ENCODE data around the gene PLCH1. TPM values are rescaled to one million over a fixed set of nuclear protein-coding genes. Genes with fewer than 3 reads are reported as not detected.

Gene PLCH1
- polyA plus RNA-seq, 6 donors from 2014 or later: not detected

DNA sequence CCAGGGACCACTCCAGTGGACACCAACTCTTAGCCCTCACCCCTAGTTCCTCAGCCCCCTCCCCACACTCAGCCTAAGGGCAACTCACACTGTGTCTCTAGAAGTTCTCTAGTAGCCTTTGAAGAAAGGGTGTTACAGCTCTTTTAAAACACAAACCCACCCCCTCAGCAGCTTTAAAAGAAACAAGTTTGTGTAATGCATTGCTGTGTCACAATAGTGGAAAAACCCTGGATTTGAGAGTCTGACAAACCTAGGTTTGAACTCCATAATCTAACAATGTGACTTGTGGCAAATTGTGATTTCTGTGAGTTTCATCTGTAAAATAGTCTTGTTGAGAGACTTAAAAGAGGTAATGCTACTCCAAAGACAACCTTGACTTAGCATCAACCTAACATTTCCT, 54.0 kb downstream of the PLCH1 start:
- DNase-seq: no peak
- Mint-ChIP-seq H3K4me1 (no peaks in the 10 kb centered on the region), H3K9me3 (no peaks in the 10 kb centered on the region), H3K4me3 (no peak overlapping the region), H3K27ac (no peak overlapping the region), H3K27me3 (peaks cover 0 to 8% (median 0%) of the 10 kb centered on the region in 3 donors), H3K36me3 (no peaks in the 10 kb centered on the region)
- no peak for ATAC-seq (ENCODE audit: low read depth in 2 of 2)

DNA sequence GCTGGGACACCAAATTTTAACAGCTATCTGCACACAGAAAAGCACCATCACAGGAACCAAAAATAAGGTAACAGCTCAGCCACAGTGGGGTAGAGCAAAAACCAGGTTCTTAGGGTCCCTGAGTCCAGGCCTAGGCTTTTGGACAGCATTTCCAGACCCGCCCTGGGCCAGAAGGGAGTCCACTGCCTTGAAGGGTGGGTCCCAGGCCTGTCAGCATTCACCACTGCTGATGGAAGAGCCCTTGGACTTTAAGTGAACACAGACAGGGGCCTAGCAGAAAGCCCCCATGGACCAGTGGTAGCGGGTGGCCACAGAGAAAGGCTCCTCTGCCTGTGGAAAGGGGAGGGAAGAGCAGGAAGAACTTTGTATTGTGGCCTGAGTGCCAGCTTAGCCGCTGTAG, 56.4 kb downstream of the PLCH1 start:
- H3K9me3 Mint-ChIP-seq: no peaks in the 10 kb centered on the region
- ATAC-seq (ENCODE audit: low read depth in 2 of 2) (no peak), DNase-seq (no peak)
- no peak overlapping the region for H3K27ac Mint-ChIP-seq
- H3K27me3 Mint-ChIP-seq: peaks cover 0 to 8% (median 0%) of the 10 kb centered on the region in 3 donors
- no peaks in the 10 kb centered on the region for H3K36me3 Mint-ChIP-seq
- H3K4me3 Mint-ChIP-seq: no peak overlapping the region
- no peaks in the 10 kb centered on the region for H3K4me1 Mint-ChIP-seq

DNA sequence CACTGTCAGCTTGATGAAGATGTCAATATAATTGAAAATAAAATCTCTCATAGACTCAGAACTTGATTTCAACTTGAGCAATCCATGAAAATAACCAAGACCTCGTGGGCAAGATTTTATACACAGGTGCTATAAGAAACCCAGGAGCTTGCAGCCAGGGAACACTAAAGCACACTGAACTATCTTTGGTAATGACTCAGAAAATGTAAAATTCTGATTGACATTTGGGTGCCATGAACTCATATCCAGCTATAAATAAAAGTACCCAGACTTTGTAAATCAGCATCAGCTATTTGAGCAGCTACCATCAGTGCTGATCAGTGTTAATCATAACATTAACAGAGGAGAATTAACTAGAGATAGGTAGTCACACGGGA, 61.5 kb downstream of the PLCH1 start:
- H3K9me3 Mint-ChIP-seq: no peaks in the 10 kb centered on the region
- no peak overlapping the region for H3K27ac Mint-ChIP-seq
- H3K4me1 Mint-ChIP-seq: no peaks in the 10 kb centered on the region
- ATAC-seq (ENCODE audit: low read depth in 2 of 2): no peak
- no peak for DNase-seq
- no peak overlapping the region for H3K4me3 Mint-ChIP-seq
- H3K27me3 Mint-ChIP-seq: no peaks in the 10 kb centered on the region
- H3K36me3 Mint-ChIP-seq: no peaks in the 10 kb centered on the region

DNA sequence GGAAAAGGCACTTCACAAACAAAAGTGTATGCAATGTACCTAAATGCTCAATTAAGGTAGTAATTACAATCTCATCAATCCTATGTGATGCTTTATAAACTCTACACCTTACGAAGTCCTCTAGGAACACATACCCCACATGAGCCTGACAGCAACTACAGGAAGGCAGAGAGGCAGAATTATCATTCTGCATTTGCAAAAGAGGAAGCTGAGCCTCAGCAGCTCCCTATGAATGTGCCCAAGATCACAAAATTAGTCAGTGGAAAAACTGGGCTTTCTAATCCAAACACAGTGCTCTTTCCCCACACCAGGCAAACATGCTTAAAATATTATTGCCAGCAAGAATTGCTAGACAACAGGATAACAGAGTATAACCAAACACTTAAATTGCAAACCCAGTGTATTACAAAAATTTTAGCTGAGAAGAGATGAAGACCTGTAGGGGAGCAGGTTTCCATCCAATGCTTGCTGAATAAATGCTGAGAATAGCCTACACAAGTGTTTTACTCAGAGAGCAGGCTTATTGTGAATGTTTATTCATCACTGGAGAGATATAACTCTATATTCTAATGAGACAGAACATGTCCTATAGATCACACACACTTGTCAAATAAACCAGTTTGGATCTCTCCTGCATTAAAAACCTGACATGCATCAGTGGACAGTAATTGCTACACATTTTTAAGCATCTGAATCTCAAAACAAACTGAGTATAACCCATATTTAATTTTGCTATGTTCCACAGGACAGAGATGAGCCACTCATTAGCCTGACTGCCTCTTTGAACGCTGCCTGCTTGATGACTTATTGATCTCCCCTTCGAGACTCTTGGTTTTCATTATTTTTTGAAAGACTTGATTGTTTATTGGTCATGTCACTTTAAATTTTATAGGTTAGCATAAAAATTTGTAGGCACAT, 62.2 kb downstream of the PLCH1 start:
- no peaks in the 10 kb centered on the region for H3K4me1 Mint-ChIP-seq
- H3K9me3 Mint-ChIP-seq: no peaks in the 10 kb centered on the region

DNA sequence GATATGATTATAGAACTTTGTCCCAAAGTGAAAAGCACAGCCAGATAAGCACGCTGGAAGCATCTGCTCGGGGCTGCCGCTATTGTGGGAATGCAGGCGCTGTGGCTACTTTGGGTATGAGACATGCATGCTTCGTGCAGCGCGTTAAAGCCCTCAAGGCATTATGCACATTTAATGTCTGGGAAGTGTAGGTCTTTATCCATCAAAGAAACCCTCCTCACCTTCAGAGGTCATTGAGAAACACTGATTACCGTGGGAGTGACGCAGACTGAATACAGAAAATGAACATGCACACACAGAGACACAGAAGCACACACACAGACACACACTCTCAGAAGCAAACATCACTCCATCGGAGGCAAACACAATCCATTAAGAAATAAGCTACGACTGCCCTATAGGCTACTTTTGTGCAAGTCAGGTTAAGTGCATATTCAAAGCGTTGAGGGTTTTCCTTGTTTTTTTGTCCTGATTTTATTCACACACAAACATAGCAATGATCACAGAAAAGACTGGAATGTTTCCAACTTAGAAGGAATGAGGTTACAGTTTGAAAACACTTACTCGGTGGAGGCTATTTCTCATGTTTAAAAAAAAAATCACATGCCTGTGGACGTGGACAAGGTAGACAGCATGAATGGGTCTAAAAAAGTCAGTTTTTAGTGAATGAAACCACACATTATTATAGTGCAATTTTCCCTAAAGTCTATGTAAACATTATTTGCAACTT, 68.5 kb downstream of the PLCH1 start:
- H3K4me3 Mint-ChIP-seq: no peak overlapping the region
- H3K27ac Mint-ChIP-seq: no peak overlapping the region
- H3K27me3 Mint-ChIP-seq: no peaks in the 10 kb centered on the region
- H3K36me3 Mint-ChIP-seq: no peaks in the 10 kb centered on the region
- ATAC-seq (ENCODE audit: low read depth in 2 of 2) (no peak), DNase-seq (no peak)
- H3K9me3 Mint-ChIP-seq: no peaks in the 10 kb centered on the region
- no peaks in the 10 kb centered on the region for H3K4me1 Mint-ChIP-seq

More for the DNA sequence above, 62.2 kb downstream of the PLCH1 start:
- DNase-seq (no peak), ATAC-seq (ENCODE audit: low read depth in 2 of 2) (no peak)
- Mint-ChIP-seq H3K27me3 (no peaks in the 10 kb centered on the region), H3K36me3 (no peaks in the 10 kb centered on the region), H3K4me3 (no peak overlapping the region), H3K27ac (peak overlapping the region in 1 of 6 donors; percentile 18)

DNA sequence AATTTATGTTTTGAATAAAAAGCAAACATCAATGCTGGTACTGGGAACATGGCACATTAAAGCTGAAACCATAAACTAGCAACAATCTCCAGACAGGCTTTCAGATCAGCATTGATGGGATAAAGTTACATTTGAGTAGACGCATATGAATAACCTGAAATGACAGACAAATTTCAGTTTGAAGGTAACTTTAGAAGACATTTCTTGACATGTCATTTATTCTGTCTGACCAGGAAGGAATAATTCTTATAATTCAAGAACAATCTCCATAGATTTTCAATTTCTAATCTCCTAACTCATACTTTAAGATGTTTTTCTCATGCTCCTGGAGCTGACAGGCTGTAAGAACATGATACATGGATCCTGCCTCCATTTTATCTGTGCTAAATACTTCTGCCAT, 69.8 kb downstream of the PLCH1 start:
- Mint-ChIP-seq H3K4me1 (no peaks in the 10 kb centered on the region), H3K27ac (no peak overlapping the region), H3K9me3 (no peaks in the 10 kb centered on the region), H3K36me3 (no peaks in the 10 kb centered on the region), H3K27me3 (no peaks in the 10 kb centered on the region), H3K4me3 (no peak overlapping the region)
- no peak for ATAC-seq (ENCODE audit: low read depth in 2 of 2)
- DNase-seq: no peak

DNA sequence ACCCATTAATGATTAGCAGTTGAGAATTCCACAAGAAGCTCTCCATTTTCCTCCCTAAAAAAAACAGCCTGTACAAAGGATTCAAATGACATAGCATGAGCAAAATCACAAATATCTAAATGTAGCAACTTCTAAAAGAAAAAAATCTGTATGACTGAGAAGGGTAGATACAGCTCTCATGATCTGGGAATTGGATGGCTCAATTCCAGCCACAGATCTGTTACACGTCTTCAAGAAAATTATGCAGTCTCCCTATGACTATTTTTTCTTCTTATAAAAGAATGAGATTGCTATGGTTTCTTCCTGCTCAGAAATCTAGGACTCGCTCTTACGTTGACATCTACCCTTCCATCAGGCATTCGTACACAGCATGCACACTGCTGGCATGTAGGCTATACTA, 71.5 kb downstream of the PLCH1 start:
- Mint-ChIP-seq H3K4me1 (no peaks in the 10 kb centered on the region), H3K27me3 (no peaks in the 10 kb centered on the region), H3K27ac (no peak overlapping the region), H3K4me3 (no peak overlapping the region), H3K36me3 (no peaks in the 10 kb centered on the region), H3K9me3 (no peaks in the 10 kb centered on the region)
- DNase-seq: no peak
- ATAC-seq (ENCODE audit: low read depth in 2 of 2): no peak

DNA sequence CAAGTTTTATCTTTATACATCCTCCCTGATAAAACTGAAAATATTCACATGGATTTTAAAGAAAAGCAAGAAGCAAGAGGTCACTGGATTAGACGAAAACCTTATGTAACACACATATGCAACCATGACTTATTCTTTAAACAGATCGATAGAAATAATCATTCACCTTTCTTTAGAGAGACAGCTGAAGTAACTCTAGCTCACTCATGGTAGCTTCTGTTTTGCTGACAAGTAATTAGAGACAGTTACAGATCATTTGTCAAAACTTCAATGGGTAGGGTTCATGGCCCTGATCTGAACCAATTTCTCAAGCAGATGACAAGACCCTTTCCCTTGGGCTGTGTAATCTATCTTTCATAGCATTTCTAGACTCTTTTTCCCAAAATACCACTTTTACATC, 74.5 kb downstream of the PLCH1 start:
- Mint-ChIP-seq H3K4me1 (no peaks in the 10 kb centered on the region), H3K4me3 (no peak overlapping the region), H3K27ac (no peak overlapping the region), H3K9me3 (no peaks in the 10 kb centered on the region), H3K27me3 (no peaks in the 10 kb centered on the region), H3K36me3 (no peaks in the 10 kb centered on the region)
- no peak for ATAC-seq (ENCODE audit: low read depth in 2 of 2)
- no peak for DNase-seq

DNA sequence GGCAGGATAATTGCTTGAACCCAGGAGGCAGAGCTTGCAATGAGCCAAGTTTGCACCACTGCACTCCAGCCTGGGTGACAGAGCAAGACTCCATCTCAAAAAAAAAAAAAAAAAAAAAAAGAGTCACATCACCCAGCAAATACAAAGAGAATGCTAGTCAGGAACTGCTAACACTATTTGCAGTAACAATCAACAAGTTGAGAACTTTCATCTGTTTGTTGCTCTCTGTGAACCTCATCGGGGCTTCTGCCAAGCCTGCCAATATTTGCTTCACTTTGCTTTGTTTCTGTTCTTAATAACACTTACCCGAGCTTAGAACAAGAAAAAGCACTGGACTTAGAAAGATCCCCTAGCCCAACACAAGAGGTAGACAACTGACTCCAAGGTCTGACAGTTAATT, 76.9 kb downstream of the PLCH1 start:
- Mint-ChIP-seq H3K9me3 (no peaks in the 10 kb centered on the region), H3K4me1 (no peaks in the 10 kb centered on the region), H3K36me3 (no peaks in the 10 kb centered on the region), H3K27me3 (no peaks in the 10 kb centered on the region), H3K4me3 (no peak overlapping the region), H3K27ac (no peak overlapping the region)
- DNase-seq: no peak
- ATAC-seq (ENCODE audit: low read depth in 2 of 2): no peak

DNA sequence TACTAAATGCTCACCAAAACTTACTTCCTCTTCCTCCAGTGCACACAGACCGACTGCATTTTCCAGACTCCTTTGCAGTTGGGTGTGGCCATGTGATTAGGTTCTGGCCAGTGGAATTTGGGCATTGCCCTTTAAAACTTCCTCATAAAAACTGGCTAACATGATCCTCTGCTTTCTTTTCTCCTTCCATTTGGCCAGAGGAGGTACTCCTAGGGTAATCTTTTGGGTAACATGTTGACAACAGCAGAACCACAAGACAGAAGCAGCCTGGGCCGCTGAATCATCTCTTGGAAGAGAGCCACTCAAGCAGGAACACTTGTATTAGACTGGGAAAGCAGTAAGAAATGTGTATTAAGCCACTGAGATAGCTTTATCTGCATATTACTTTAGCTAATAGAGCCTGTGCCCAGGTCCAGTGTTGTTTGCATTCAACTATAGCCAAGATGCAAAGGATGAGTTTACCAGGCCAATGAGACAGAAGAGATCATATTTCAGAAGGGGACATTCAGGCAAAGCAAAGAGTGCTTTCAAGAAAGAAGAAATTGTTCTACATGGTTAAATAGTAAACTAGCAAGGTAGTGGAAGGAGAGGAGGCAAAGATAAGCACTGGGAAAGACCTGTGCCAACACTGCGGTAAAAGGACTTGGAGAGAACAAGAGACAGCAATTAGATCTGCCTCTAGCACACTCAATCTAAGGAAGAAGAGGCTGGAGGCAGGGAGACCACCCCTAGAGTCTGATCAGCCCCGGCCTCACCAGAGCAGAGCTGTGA, 79.8 kb downstream of the PLCH1 start:
- H3K27me3 Mint-ChIP-seq: no peaks in the 10 kb centered on the region
- ATAC-seq (ENCODE audit: low read depth in 2 of 2): no peak
- no peaks in the 10 kb centered on the region for H3K9me3 Mint-ChIP-seq
- H3K36me3 Mint-ChIP-seq: no peaks in the 10 kb centered on the region
- H3K4me1 Mint-ChIP-seq: no peaks in the 10 kb centered on the region
- H3K4me3 Mint-ChIP-seq: no peak overlapping the region
- H3K27ac Mint-ChIP-seq: peak overlapping the region in 1 of 6 donors; percentile 35
- DNase-seq: no peak

DNA sequence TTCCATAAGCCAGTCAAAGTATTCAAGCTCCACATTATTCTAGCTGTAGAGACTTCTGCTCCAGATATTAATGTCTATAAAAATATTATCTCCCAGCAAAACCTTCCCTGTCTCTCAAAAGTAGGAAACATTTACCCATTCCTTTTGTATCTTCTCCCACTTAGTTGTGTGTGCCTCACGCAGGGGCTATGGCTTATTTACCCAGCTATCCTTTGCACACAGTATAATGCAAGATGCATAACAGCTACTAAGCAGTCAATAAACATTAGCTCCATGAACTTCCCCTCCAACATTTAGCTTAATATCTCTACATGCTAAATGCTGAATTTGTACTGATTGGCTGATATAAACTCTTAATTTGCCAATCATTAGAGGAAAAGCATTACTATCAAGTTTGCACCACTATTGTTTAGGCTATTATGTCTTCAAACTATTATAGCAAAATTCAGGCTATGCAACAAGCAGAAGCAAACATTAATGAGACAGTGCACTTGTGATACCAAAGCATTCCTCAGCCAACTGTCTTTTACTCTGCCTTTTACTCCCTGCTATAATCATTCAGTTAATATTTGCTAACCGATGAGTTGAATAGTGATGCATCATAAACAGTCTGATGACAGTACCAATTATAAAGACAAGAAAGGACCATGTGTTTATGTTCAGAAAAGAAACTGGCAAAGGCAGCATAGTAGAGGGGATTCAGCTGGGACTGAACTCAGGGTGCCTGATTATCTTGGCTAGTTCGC, 81.2 kb downstream of the PLCH1 start:
- no peaks in the 10 kb centered on the region for H3K27me3 Mint-ChIP-seq
- no peak overlapping the region for H3K27ac Mint-ChIP-seq
- no peaks in the 10 kb centered on the region for H3K9me3 Mint-ChIP-seq
- no peaks in the 10 kb centered on the region for H3K36me3 Mint-ChIP-seq
- DNase-seq (no peak), ATAC-seq (ENCODE audit: low read depth in 2 of 2) (no peak)
- H3K4me1 Mint-ChIP-seq: no peaks in the 10 kb centered on the region
- no peak overlapping the region for H3K4me3 Mint-ChIP-seq

DNA sequence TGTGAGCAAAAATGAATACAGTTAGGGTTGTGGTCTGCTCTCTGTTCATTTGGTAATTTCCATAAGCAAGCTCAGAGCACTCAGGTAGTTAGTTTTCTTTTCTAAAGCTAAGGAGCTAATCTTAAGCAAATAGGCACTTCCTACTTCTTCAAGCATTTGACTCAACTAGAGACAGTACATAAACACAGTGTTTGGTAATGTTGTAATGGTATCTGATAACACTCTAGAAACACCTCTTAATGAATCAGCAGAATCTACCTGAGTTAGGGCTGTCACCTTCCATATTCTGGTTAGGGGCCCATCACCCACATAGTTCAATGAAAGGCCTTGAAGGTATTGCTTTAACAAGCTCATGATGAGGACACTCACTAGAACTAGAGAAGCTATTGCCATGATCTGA, 83.1 kb downstream of the PLCH1 start:
- H3K4me3 Mint-ChIP-seq: no peak overlapping the region
- no peaks in the 10 kb centered on the region for H3K9me3 Mint-ChIP-seq
- ATAC-seq (ENCODE audit: low read depth in 2 of 2) (no peak), DNase-seq (no peak)
- no peaks in the 10 kb centered on the region for H3K27me3 Mint-ChIP-seq
- no peak overlapping the region for H3K27ac Mint-ChIP-seq
- H3K36me3 Mint-ChIP-seq: no peaks in the 10 kb centered on the region
- H3K4me1 Mint-ChIP-seq: no peaks in the 10 kb centered on the region

DNA sequence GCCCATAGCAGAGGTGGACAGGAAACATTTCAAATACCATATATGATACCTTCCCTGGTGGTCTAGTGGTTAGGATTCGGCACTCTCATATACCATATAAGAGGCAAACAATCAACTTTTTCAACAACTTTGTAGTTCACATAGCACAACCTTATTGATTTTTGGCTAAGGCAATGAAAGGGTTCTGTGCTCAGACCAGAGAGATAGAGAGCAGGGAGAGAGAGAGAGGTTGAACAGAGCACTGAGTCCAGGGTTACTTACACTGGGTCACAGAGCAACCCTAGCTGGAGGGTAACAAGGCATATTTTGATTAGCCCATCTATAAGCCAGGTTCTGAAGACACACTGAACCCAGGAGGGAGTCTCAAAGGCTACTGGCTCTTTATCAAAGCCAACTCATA, 83.8 kb downstream of the PLCH1 start:
- Mint-ChIP-seq H3K4me1 (no peaks in the 10 kb centered on the region), H3K36me3 (no peaks in the 10 kb centered on the region), H3K27ac (no peak overlapping the region), H3K4me3 (no peak overlapping the region), H3K9me3 (no peaks in the 10 kb centered on the region), H3K27me3 (no peaks in the 10 kb centered on the region)
- DNase-seq (no peak), ATAC-seq (ENCODE audit: low read depth in 2 of 2) (no peak)

Data from naive B cell (primary cell).